ENCODE measurements around the gene SPINK8. TPM values are rescaled to one million over a fixed set of nuclear protein-coding genes. Genes with fewer than 3 reads are reported as not detected.

Gene SPINK8
- total and polyA plus RNA-seq, 2 donors (not counting 3 experiments of a cell fraction or from before 2014, with no cell fraction given): not detected

GRCh38 chr3:48352546-48352945 is 19.1 kb upstream of the SPINK8 start:
- Histone ChIP-seq H3K27ac (ENCODE audit: insufficient read depth, low read depth, low read length) (no peak overlapping the region), H3K27me3 (ENCODE audit: control insufficient read depth in 2 of 2, insufficient read depth in 2 of 2, low read length in 2 of 2) (peaks cover 16 to 38% of the 10 kb centered on the region in 2 experiments), H4K20me1 (replicated peaks; ENCODE audit: control insufficient read depth, extremely low read depth, insufficient read depth, low read length) (no peaks in the 10 kb centered on the region), H3K9ac (replicated peaks; ENCODE audit: extremely low read depth, insufficient read depth, low read length) (no peak overlapping the region), H2AFZ (ENCODE audit: low read depth, low read length) (no peak overlapping the region), H3K79me2 (ENCODE audit: control insufficient read depth, insufficient read depth, low read length) (no peaks in the 10 kb centered on the region), H3K9me3 (replicated peaks; ENCODE audit: control insufficient read depth, insufficient read depth, low read length) (no peaks in the 10 kb centered on the region), H3K4me2 (ENCODE audit: insufficient read depth, low read length) (no peak overlapping the region), H3K4me3 (replicated peaks in 1 of 3; ENCODE audit: insufficient read depth in 1 of 3, low read depth in 1 of 3, low read length in 3 of 3) (no peak overlapping the region), H3K36me3 (ENCODE audit: control insufficient read depth in 2 of 2, extremely low read depth in 1 of 2, insufficient read depth in 2 of 2, low read length in 2 of 2) (no peaks in the 10 kb centered on the region), H3K4me1 (ENCODE audit: control insufficient read depth, extremely low read depth, insufficient read depth, low read length) (no peaks in the 10 kb centered on the region), H3K9me1 (replicated peaks; ENCODE audit: control insufficient read depth, extremely low read depth, insufficient read depth, low read length) (no peaks in the 10 kb centered on the region)
- no TSS peak for BruUV-seq (replicated peaks)
- DNase-seq (ENCODE audit: low read depth, low spot score) (no peak), FAIRE-seq (no peak)
- dilution Hi-C loops (cut with MboI; ENCODE audit: extremely low pct_ligation_motif_present, low sequenced_read_pairs) (no loop called here), intact Hi-C loops (cut with micrococcal nuclease) (no loop called here)
- ChIA-PET CTCF (interaction anchor here (1.2 kb wide), 1 partner anchor 48 kb away, joined by 5 read pairs; no protein-coding TSS in a partner anchor), POLR2A (no interaction called here)
- TF ChIP-seq MYC (IDR thresholded peaks at IDR 0.05; ENCODE audit: low read depth, low read length): no peak
- no peak for TF ChIP-seq MAX (IDR thresholded peaks at IDR 0.05; ENCODE audit: insufficient read depth, insufficient read length)
- no peak for TF ChIP-seq GATA2 (IDR thresholded peaks at IDR 0.05; ENCODE audit: insufficient read depth, insufficient read length, low read depth, low read length)
- TF ChIP-seq JUN (IDR thresholded peaks at IDR 0.05; ENCODE audit: borderline replicate concordance, insufficient read depth, insufficient read length, low read depth): no peak
- TF ChIP-seq FOS (IDR thresholded peaks at IDR 0.05; ENCODE audit: borderline replicate concordance, insufficient read depth, low read length): no peak
- TF ChIP-seq EZH2 (IDR thresholded peaks at IDR 0.05; ENCODE audit: borderline replicate concordance, low read depth, low read length, severe bottlenecking): no peak
- TF ChIP-seq POLR2AphosphoS5 (IDR thresholded peaks at IDR 0.05; ENCODE audit: insufficient read depth, low read depth, low read length): no peak
- no peak for TF ChIP-seq POLR2A (IDR thresholded peaks at IDR 0.05; ENCODE audit: low read depth, low read length)
- TF ChIP-seq CTCF (IDR thresholded peaks at IDR 0.05; ENCODE audit: extremely low read depth in 1 of 2, insufficient read depth in 1 of 2, low read depth in 1 of 2, low read length in 2 of 2): no peak

Measured in endothelial cell of umbilical vein (primary cell).